Gastrocnemius medialis (tissue), 4 donors: Measurements from ENCODE around the gene ARFGEF3. TPM values are rescaled to one million over a fixed set of nuclear protein-coding genes. Genes with fewer than 3 reads are reported as not detected.

Experiments used
- ATAC-seq, 2 donors: fragments of 150-250 bp; one replicate each; pipeline ENCODE4 v1.9.1; 2016
- DNase-seq, 2 donors: peaks; one replicate each; pipeline ENCODE4 v3.0.0-alpha.2; 2019
- H3K27ac ChIP-seq, 4 donors: fragments of 200-600 bp; sonication (generic); 1 replicate in 1 of 4; 2 replicates in 3 of 4; pipeline ENCODE4 v1.5.1; 2016 to 2018; ENCODE audit warnings: mild to moderate bottlenecking in 2 of 4, moderate library complexity in 1 of 4
- H3K27me3 ChIP-seq, 3 donors: fragments of 200-600 bp; sonication (generic) in 2 of 3; 1 replicate in 1 of 3; 2 replicates in 2 of 3; pipeline versions ENCODE4 v1.5.1 to v1.6.0; 2016 to 2019; ENCODE audit warnings: mild to moderate bottlenecking in 1 of 3, moderate library complexity in 1 of 3
- H3K36me3 ChIP-seq, 2 donors: fragments of 200-600 bp; sonication (generic) in 1 of 2; one replicate each; pipeline ENCODE4 v1.5.1; 2017 to 2018
- H3K4me1 ChIP-seq, 2 donors: fragments of 200-600 bp; sonication (generic) in 1 of 2; one replicate each; pipeline ENCODE4 v1.5.1; 2016 to 2017; ENCODE audit warnings: mild to moderate bottlenecking in 2 of 2
- H3K4me3 ChIP-seq, 4 donors: fragments of 200-600 bp; sonication (generic) in 3 of 4; 1 replicate in 1 of 4; 2 replicates in 3 of 4; pipeline ENCODE4 v1.5.1; 2016 to 2019; ENCODE audit warnings: mild to moderate bottlenecking in 2 of 4
- H3K9me3 ChIP-seq, 3 donors: fragments of 200-600 bp; sonication (generic) in 2 of 3; 1 replicate in 1 of 3; 2 replicates in 2 of 3; pipeline ENCODE4 v1.5.1; 2016 to 2019
- POLR2A ChIP-seq, 2 donors: fragments of 450-650 bp; IDR thresholded peaks; one replicate each; pipeline ENCODE4 v1.6.1; 2017; ENCODE audit warnings: antibody characterized with exemption in 2 of 2, mild to moderate bottlenecking in 2 of 2, moderate library complexity in 2 of 2
- in situ Hi-C, 4 donors: fragments of 200-750 bp; cut with MboI; loops; one replicate each; pipeline versions ENCODE4 v1.15.0 to v1.8.0; 2017; ENCODE audit warnings: low sequenced_read_pairs in 4 of 4
- intact Hi-C: fragments of 100-400 bp; cut with DNase I; formaldehyde crosslinking; loops from one replicate; pipeline ENCODE4 v1.15.1; 2023; ENCODE audit warnings: low total_unique reads
- total RNA-seq, 4 donors: library from RNA; depleted of rRNA; stranded (reverse); fragments of >200 nt; gene quantifications; one replicate each; pipeline versions ENCODE4 v1.1.0 to v1.2.3, GENCODE V29; 2016
- TF ChIP-seq, protein P1 (sequence below), 5 experiments: fragments of 450-650 bp in 3 of 5; fragments of 200-600 bp in 2 of 5; sonication (generic) in 2 of 5; IDR thresholded peaks in 4 of 5; conservative IDR thresholded peaks in 1 of 5; 1 replicate in 4 of 5; 2 replicates in 1 of 5; pipeline ENCODE4 v1.5.1; 2016 to 2019; ENCODE audit warnings: antibody characterized with exemption in 5 of 5, mild to moderate bottlenecking in 3 of 5, moderate library complexity in 3 of 5

Gene ARFGEF3
- total RNA-seq, 4 donors from 2014 or later: 0.40 to 0.78 (median 0.52) TPM

DNA sequence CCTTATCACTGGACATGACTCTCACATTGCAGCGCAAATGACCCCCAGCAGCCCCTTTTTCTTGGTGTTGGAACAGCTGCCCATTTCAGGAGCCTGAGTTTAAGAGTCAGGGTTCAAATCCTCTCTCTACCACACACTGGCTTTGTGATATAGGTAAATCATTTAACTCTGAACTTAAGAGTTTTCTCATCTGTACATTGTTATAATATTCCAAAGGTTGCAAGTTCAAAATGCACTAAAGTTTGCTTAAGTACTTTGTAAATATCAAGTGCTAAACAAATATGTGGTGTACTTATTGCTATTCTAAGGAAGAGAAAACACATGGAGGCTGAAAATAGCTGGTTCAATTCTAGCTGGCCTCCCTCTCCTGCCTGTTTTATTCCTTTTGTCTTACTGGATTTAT, 95.9 kb downstream of the ARFGEF3 start:
- Histone ChIP-seq H3K9me3 (no peaks in the 10 kb centered on the region), H3K27ac (no peak overlapping the region), H3K27me3 (no peaks in the 10 kb centered on the region), H3K36me3 (no peaks in the 10 kb centered on the region), H3K4me3 (no peak overlapping the region), H3K4me1 (no peaks in the 10 kb centered on the region)
- TF ChIP-seq POLR2A (IDR thresholded peaks at IDR 0.05): no peak
- TF ChIP-seq, protein P1, sequence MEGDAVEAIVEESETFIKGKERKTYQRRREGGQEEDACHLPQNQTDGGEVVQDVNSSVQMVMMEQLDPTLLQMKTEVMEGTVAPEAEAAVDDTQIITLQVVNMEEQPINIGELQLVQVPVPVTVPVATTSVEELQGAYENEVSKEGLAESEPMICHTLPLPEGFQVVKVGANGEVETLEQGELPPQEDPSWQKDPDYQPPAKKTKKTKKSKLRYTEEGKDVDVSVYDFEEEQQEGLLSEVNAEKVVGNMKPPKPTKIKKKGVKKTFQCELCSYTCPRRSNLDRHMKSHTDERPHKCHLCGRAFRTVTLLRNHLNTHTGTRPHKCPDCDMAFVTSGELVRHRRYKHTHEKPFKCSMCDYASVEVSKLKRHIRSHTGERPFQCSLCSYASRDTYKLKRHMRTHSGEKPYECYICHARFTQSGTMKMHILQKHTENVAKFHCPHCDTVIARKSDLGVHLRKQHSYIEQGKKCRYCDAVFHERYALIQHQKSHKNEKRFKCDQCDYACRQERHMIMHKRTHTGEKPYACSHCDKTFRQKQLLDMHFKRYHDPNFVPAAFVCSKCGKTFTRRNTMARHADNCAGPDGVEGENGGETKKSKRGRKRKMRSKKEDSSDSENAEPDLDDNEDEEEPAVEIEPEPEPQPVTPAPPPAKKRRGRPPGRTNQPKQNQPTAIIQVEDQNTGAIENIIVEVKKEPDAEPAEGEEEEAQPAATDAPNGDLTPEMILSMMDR (IDR thresholded peaks at IDR 0.05 in 4 of 5, conservative IDR thresholded peaks at IDR 0.05 in 1 of 5): no peak
- in situ Hi-C loops (no loop called here), intact Hi-C loops (no loop called here)
- DNase-seq (no peak), ATAC-seq (no peak)

DNA sequence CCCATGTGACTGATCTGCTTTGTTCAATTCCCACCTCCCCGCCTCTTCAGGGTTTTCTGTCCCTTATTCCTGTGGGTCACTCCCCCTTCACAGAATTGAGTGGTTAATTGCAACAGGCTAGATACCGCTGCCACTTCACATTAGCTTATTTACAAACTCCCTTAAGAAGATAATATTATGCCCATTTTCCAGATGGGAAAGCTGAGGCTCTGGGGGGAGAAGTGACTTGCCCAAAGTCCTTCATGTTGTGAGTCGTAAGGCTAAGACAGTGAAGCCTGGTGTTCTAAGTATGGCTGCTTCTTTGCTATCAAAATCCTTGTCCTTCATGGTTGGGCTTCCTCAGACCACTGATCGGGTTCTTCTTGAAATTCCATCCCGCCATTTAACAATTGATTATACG, 96.5 kb downstream of the ARFGEF3 start:
- H3K4me1 ChIP-seq: no peaks in the 10 kb centered on the region
- no peak overlapping the region for H3K4me3 ChIP-seq
- intact Hi-C loops: no loop called here
- H3K9me3 ChIP-seq: no peaks in the 10 kb centered on the region
- in situ Hi-C loops: no loop called here
- ATAC-seq (no peak), DNase-seq (no peak)
- no peaks in the 10 kb centered on the region for H3K27me3 ChIP-seq
- H3K36me3 ChIP-seq: no peaks in the 10 kb centered on the region
- H3K27ac ChIP-seq: no peak overlapping the region
- TF ChIP-seq, protein P1 (IDR thresholded peaks at IDR 0.05 in 4 of 5, conservative IDR thresholded peaks at IDR 0.05 in 1 of 5): no peak
- TF ChIP-seq POLR2A (IDR thresholded peaks at IDR 0.05): no peak

DNA sequence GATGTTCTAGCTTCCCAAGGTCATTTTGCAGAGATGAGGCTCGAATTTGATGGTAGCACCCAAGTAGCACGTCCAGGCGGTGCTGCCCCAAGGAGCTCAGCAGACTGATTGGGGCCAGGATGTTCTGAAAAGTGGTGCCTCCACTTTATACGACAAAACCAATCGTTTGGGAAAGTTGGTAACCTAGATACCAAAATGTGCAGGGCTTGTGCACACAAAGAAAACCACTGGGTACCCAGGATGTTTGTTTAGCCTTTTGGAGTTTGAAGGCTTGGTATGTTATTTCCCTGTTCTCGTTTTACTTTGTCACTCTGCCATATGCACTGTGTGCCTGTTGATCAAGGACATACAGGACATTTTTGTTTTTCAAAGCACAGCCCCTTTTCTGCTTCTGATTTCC, 97.3 kb downstream of the ARFGEF3 start:
- intact Hi-C loops: no loop called here
- TF ChIP-seq POLR2A (IDR thresholded peaks at IDR 0.05): no peak
- TF ChIP-seq, protein P1 (IDR thresholded peaks at IDR 0.05 in 4 of 5, conservative IDR thresholded peaks at IDR 0.05 in 1 of 5): no peak
- Histone ChIP-seq H3K27me3 (no peaks in the 10 kb centered on the region), H3K4me3 (no peak overlapping the region), H3K4me1 (no peaks in the 10 kb centered on the region), H3K27ac (no peak overlapping the region), H3K9me3 (no peaks in the 10 kb centered on the region), H3K36me3 (no peaks in the 10 kb centered on the region)
- no peak for ATAC-seq
- no peak for DNase-seq
- in situ Hi-C loops: no loop called here

DNA sequence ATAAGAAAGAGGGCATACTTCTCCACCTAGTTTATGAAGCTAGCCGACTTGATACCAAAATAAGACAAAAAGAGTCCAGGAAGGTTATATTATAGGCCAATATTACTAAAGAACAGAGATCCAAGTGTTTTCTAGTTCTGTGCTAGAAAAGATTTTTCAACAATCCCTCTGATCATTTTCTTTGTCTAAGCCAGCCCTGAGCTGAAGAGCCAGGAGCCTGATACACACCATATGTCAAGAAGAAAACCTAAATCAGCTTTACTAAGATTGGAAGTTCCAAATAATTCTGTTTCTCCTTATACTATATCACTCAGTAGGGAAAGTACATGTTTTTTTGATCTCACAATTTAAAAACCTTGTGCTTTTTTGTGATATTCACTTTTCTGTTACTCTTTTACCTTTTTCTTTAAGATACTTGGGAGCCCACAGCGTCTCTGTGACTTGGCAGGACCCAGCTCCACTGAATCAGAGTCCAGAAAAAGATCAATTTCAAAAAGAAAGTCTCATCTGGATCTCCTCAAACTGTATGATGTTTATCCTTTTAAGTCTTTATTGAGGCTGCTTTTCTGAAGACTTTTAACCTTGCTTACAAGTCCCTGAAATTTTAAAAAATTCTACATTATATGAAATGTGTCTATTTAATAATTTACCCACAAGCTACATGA, 99.5 kb downstream of the ARFGEF3 start:
- no peak for DNase-seq
- TF ChIP-seq, protein P1 (IDR thresholded peaks at IDR 0.05 in 4 of 5, conservative IDR thresholded peaks at IDR 0.05 in 1 of 5): no peak
- no peak for TF ChIP-seq POLR2A (IDR thresholded peaks at IDR 0.05)
- H3K4me1 ChIP-seq: no peaks in the 10 kb centered on the region
- no peak overlapping the region for H3K4me3 ChIP-seq
- H3K36me3 ChIP-seq: no peaks in the 10 kb centered on the region
- no peak for ATAC-seq
- no peaks in the 10 kb centered on the region for H3K9me3 ChIP-seq
- in situ Hi-C loops: no loop called here
- intact Hi-C loops: no loop called here
- no peaks in the 10 kb centered on the region for H3K27me3 ChIP-seq
- no peak overlapping the region for H3K27ac ChIP-seq

DNA sequence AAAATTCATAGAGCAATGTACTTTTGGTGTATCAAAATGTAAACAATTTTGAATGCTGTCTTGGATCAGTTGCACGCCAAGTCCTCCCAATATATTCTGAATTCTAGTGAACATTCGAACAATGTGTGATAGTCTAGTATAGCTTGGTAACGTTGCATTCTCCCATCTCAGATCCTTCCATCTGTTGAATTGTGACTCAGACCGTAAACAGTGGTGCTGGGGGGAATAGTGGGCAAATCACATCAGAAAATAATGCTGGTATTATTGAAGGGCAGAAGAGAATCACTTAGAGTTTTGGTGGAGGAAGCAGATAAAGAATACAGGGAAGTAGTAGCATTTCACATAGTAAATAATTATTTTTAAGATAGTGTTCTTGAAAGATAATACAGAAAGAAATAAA, 102.2 kb downstream of the ARFGEF3 start:
- Histone ChIP-seq H3K27ac (no peak overlapping the region), H3K9me3 (no peaks in the 10 kb centered on the region), H3K36me3 (no peaks in the 10 kb centered on the region), H3K4me3 (no peak overlapping the region), H3K27me3 (no peaks in the 10 kb centered on the region), H3K4me1 (no peaks in the 10 kb centered on the region)
- intact Hi-C loops (no loop called here), in situ Hi-C loops (no loop called here)
- ATAC-seq: no peak
- TF ChIP-seq, protein P1 (IDR thresholded peaks at IDR 0.05 in 4 of 5, conservative IDR thresholded peaks at IDR 0.05 in 1 of 5): no peak
- no peak for TF ChIP-seq POLR2A (IDR thresholded peaks at IDR 0.05)
- no peak for DNase-seq
